SH-SY5Y (cell line): ENCODE results near the gene HOXA6.

Experiments used
- GATA2 ChIP-seq: IDR thresholded peaks from 2 replicates; pipeline ENCODE4 v1.6.1; 2011; ENCODE audit warnings: mild to moderate bottlenecking, low read depth, low read length
- GATA3 ChIP-seq: IDR thresholded peaks from 2 replicates; pipeline ENCODE4 v1.6.1; 2011; ENCODE audit warnings: low read depth, mild to moderate bottlenecking, low read length, moderate library complexity

DNA sequence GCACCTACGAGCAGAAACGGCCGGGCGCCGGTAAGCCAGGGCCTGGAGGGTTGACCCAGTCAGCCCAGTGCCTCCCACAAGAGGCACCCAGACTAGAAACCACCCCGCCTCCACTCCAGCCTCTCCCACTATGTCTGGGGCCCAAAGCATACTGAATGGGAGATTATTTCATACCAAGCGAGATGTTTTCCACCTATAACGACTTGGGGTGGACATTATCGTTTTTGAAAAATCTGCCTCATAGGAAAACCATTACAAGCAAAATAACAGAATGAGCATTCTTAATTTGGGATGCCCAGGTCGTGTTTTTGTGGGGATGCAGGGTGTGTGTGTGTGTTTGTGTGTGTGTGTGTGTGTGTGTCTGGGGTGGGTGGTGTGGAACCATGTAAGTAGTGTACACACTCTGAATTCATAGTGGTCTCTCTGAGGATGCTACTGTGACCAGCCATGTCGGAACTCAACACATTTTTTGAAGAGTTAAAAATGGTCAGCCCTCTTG, 1.6 kb downstream of the HOXA6 start:
- TF ChIP-seq GATA2 = no peak
- TF ChIP-seq GATA3 = no peak
